CD4-positive, alpha-beta T cell treated with Interleukin-12 subunit alpha and Interleukin-12 subunit beta, for 1 hour (primary cell): Measurements from ENCODE around the gene GPC6.

Source experiments
- DNase-seq: peaks from one replicate; pipeline ENCODE4 v3.0.0-alpha.2; 2020

The GPC6 gene

GRCh38 chr13:94009701-94010100, 783.1 kb downstream of the GPC6 start:
- no peak for DNase-seq

- DNase-seq, result no peak
Observed at GRCh38 chr13:94014461-94014860, 787.9 kb downstream of the GPC6 start.

- DNase-seq, result no peak
Observed at GRCh38 chr13:94020426-94020825, 793.8 kb downstream of the GPC6 start.

- DNase-seq, result no peak
Observed at GRCh38 chr13:94020833-94021232, 794.2 kb downstream of the GPC6 start.

- DNase-seq, result no peak
Observed at GRCh38 chr13:94028234-94028633, 801.6 kb downstream of the GPC6 start.

- DNase-seq, result no peak
Observed at GRCh38 chr13:94028650-94029049, 802.0 kb downstream of the GPC6 start.

GRCh38 chr13:94030415-94031119, 804.0 kb downstream of the GPC6 start:
- no peak for DNase-seq

GRCh38 chr13:94031609-94032008, 805.0 kb downstream of the GPC6 start:
- no peak for DNase-seq

GRCh38 chr13:94033098-94033497, 806.5 kb downstream of the GPC6 start:
- no peak for DNase-seq

- no peak for DNase-seq
Observed at GRCh38 chr13:94033830-94034642, 807.4 kb downstream of the GPC6 start.

- no peak for DNase-seq
Observed at GRCh38 chr13:94050039-94050438, 823.4 kb downstream of the GPC6 start.

GRCh38 chr13:94050686-94051085, 824.1 kb downstream of the GPC6 start:
- DNase-seq, result no peak

GRCh38 chr13:94053986-94054593, 827.5 kb downstream of the GPC6 start:
- DNase-seq, result no peak

- DNase-seq, result no peak
Observed at GRCh38 chr13:94056362-94056990, 829.9 kb downstream of the GPC6 start.

- DNase-seq, result no peak
Observed at GRCh38 chr13:94057618-94058186, 831.1 kb downstream of the GPC6 start.

- no peak for DNase-seq
Observed at GRCh38 chr13:94058821-94059360, 832.3 kb downstream of the GPC6 start.

- no peak for DNase-seq
Observed at GRCh38 chr13:94061301-94061700, 834.7 kb downstream of the GPC6 start.

GRCh38 chr13:94063096-94063495, 836.5 kb downstream of the GPC6 start:
- DNase-seq, result no peak

- no peak for DNase-seq
Observed at GRCh38 chr13:94063848-94064247, 837.2 kb downstream of the GPC6 start.

- no peak for DNase-seq
Observed at GRCh38 chr13:94065741-94066140, 839.1 kb downstream of the GPC6 start.

- no peak for DNase-seq
Observed at GRCh38 chr13:94073007-94073744, 846.6 kb downstream of the GPC6 start.

GRCh38 chr13:94079876-94080275, 853.3 kb downstream of the GPC6 start:
- no peak for DNase-seq
